Measurements from ENCODE around the gene SYNE1. TPM values are rescaled to one million over a fixed set of nuclear protein-coding genes. Genes with fewer than 3 reads are reported as not detected.

SYNE1 gene
- total RNA-seq, 6 donors from 2014 or later = 160 to 859 (median 490) TPM

DNA sequence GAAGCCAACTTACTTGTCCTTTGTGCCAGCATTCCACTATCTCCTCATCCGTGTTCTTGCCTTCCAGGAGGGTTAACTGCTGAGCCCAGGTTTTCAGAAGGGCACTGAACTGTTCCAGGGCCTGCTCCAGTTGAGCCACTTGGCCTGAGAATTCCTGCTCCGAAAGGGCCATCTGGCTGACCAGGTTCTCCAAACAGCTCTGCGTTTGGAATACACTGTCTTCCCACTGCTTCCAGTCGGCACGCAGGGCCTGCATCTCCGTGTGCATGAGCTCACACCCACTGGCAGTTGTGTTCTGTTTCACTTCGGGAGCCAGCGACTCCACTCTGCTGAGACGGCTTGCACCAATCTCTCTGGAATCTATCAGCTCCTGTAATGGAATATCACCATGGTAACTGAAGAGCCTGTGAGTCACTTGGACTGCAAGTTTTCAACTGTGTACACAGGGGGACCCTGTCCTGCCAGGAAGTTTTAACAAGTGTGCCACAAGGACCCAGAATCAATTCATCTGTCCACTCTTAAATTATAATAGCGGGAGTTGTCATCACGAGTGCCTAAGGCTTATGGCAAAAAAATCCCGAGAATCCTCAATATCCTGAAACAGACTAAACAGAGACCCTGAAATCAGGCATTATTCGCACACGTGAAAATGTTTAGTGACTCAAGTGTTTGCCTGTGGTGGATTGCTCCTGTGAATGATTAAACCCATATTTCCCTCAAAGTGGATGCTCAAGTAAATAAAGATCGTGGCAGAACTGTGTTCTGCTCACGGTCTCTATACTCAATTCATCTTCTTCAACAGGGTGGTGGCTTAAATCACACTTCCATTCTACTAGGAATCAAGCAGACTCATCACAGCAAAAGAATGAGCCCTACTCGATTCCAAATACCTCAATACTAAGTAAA lies 255.9 kb downstream of the SYNE1 start:
- peak; percentile 25 to 66 for DNase-seq
- Histone ChIP-seq H3K36me3 (peaks cover 0 to 16% (median 1%) of the 10 kb centered on the region in 4 donors), H3K4me3 (peak overlapping the region; percentile 28 to 55 (median 44)), H3K27me3 (no peaks in the 10 kb centered on the region), H3K4me1 (peaks cover 0 to 14% (median 0%) of the 10 kb centered on the region in 4 donors), H3K9me3 (no peaks in the 10 kb centered on the region), H3K27ac (peak overlapping the region; percentile 82 to 88 (median 86))
- WGBS, 2 donors = 35 to 43% methylated on average over 13 to 17 of the region's 17 CpGs
- peak; percentile 95 to 96 for ATAC-seq (ENCODE audit: low FRiP score in 2 of 2)
- TF ChIP-seq, protein P1, sequence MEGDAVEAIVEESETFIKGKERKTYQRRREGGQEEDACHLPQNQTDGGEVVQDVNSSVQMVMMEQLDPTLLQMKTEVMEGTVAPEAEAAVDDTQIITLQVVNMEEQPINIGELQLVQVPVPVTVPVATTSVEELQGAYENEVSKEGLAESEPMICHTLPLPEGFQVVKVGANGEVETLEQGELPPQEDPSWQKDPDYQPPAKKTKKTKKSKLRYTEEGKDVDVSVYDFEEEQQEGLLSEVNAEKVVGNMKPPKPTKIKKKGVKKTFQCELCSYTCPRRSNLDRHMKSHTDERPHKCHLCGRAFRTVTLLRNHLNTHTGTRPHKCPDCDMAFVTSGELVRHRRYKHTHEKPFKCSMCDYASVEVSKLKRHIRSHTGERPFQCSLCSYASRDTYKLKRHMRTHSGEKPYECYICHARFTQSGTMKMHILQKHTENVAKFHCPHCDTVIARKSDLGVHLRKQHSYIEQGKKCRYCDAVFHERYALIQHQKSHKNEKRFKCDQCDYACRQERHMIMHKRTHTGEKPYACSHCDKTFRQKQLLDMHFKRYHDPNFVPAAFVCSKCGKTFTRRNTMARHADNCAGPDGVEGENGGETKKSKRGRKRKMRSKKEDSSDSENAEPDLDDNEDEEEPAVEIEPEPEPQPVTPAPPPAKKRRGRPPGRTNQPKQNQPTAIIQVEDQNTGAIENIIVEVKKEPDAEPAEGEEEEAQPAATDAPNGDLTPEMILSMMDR (IDR thresholded peaks at IDR 0.05) = no peak
- TF ChIP-seq POLR2AphosphoS5 (IDR thresholded peaks at IDR 0.05) (peak; percentile 71 to 72), EP300 (IDR thresholded peaks at IDR 0.05) (peak in 1 of 4 donors; percentile 79), POLR2A (IDR thresholded peaks at IDR 0.05) (peak in 2 of 4 donors; percentile 67 to 85)

DNA sequence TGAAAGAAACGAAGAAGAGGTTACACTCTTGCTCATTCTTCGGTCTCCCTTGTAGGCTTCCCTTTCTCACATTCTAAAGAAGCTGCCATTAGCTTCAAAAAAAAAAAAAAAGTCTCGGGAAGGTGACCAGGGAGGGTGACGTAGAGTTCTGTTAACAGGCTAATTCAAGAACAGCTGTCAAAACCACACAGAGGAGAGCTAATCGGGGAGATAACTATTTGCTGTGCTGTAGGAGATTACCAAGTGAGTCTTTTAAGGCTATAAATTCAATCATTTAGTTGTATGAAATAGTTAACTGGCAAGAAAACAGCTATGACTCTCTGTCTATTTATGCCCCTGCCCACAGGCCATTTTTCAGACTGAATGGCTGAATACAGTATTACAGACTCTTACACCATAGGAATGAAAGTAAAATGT lies 256.8 kb downstream of the SYNE1 start:
- Histone ChIP-seq H3K4me1 (peaks cover 0 to 14% (median 1%) of the 10 kb centered on the region in 4 donors), H3K27me3 (no peaks in the 10 kb centered on the region), H3K36me3 (peaks cover 0 to 25% (median 9%) of the 10 kb centered on the region in 4 donors), H3K27ac (peak overlapping the region; percentile 82 to 88 (median 86)), H3K9me3 (no peaks in the 10 kb centered on the region), H3K4me3 (peak overlapping the region; percentile 21 to 55 (median 44))
- DNase-seq (no peak), ATAC-seq (ENCODE audit: low FRiP score in 2 of 2) (peak; percentile 81)
- WGBS, 2 donors = 16 to 17% methylated on average over 5 of the region's 5 CpGs
- TF ChIP-seq EP300 (IDR thresholded peaks at IDR 0.05) (no peak), POLR2AphosphoS5 (IDR thresholded peaks at IDR 0.05) (no peak), POLR2A (IDR thresholded peaks at IDR 0.05) (peak in 1 of 4 donors; percentile 19)
- TF ChIP-seq, protein P1 (IDR thresholded peaks at IDR 0.05) = no peak

DNA sequence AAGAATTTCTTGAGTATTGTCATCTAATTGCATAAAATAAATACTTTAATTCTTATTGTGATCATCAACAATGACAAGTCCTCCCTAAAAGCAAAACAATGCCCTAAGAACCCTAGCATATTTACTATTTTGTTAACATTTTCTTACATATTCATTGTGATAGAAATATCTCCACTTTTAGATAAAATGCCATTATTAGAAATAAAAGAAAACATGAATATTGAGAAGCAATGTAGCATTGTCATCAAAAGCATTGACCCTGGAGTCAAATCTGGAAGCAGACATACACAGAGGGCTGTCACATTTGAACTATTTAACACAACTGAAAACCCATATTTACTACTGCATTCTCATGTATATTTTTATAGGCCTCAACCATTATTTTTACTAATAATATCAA lies 257.7 kb downstream of the SYNE1 start:
- Histone ChIP-seq H3K4me1 (peaks cover 0 to 14% (median 1%) of the 10 kb centered on the region in 4 donors), H3K36me3 (peaks cover 0 to 33% (median 12%) of the 10 kb centered on the region in 4 donors), H3K4me3 (peak overlapping the region in 3 of 4 donors; percentile 37 to 55 (median 52)), H3K9me3 (no peaks in the 10 kb centered on the region), H3K27me3 (no peaks in the 10 kb centered on the region), H3K27ac (peak overlapping the region; percentile 82 to 88 (median 86))
- ATAC-seq (ENCODE audit: low FRiP score in 2 of 2) = no peak
- TF ChIP-seq, protein P1 (IDR thresholded peaks at IDR 0.05) = no peak
- TF ChIP-seq POLR2AphosphoS5 (IDR thresholded peaks at IDR 0.05) (no peak), EP300 (IDR thresholded peaks at IDR 0.05) (no peak), POLR2A (IDR thresholded peaks at IDR 0.05) (no peak)
- no peak for DNase-seq

DNA sequence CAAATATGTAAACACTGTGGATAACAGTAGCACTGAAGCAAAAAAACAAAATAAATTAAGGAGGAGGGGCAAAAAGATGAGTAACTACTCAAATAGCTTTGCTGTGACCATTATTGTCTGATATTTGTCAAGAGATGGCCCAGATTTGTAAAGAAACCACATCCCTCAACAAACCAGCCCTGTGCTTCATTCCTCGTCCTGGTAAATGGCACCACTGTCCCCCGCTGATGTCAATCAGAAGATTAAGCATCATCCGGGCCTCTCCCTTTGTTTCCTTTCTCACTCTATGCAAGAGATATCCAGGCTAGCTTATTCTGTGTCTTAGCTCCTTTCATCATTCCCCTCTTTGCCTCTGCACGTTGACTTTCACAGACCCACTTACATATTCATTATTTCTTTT lies 259.0 kb downstream of the SYNE1 start:
- Histone ChIP-seq H3K9me3 (no peaks in the 10 kb centered on the region), H3K27me3 (no peaks in the 10 kb centered on the region), H3K36me3 (peaks cover under 1 to 35% (median 16%) of the 10 kb centered on the region in 4 donors), H3K4me1 (peaks cover 0 to 14% (median 1%) of the 10 kb centered on the region in 4 donors), H3K4me3 (peak overlapping the region in 3 of 4 donors; percentile 37 to 55 (median 52)), H3K27ac (peak overlapping the region in 3 of 4 donors; percentile 53 to 86 (median 60))
- 68 to 70% methylated on average over 4 of the region's 4 CpGs for WGBS, 2 donors
- ATAC-seq (ENCODE audit: low FRiP score in 2 of 2) (no peak), DNase-seq (no peak)
- TF ChIP-seq POLR2AphosphoS5 (IDR thresholded peaks at IDR 0.05) (no peak), EP300 (IDR thresholded peaks at IDR 0.05) (no peak), POLR2A (IDR thresholded peaks at IDR 0.05) (no peak)
- TF ChIP-seq, protein P1 (IDR thresholded peaks at IDR 0.05) = no peak

All from upper lobe of left lung (tissue), 6 donors.